WTC11 (cell line): ENCODE data around the gene OST4. TPM values are rescaled to one million over a fixed set of nuclear protein-coding genes. Genes with fewer than 3 reads are reported as not detected.

Experiments used
- ATAC-seq: fragments of 200-7000 bp; cut with Tn5 transposase; 2 replicates; pipeline ENCODE4 v1.10.0; 2021; ENCODE audit warnings: mild to moderate bottlenecking, moderate library complexity
- CTCF ChIA-PET: fragments of 300-600 bp; sonication (Branson Sonifier 250); formaldehyde crosslinking; loops from one replicate; lab custom pipeline; 2021; ENCODE audit warnings: antibody characterized with exemption; lab: Charles Lee
- POLR2A ChIA-PET: fragments of 350-600 bp; sonication (Branson Sonifier 250); formaldehyde crosslinking; loops from one replicate; lab custom pipeline; 2021; ENCODE audit warnings: antibody characterized with exemption; lab: Charles Lee
- DNase-seq: peaks from one replicate; pipeline ENCODE4 v3.0.0; 2021; ENCODE audit warnings: low spot score
- H3K27ac Mint-ChIP-seq: 2 replicates; pipeline ENCODE4 v1.8.0; 2021; ENCODE audit warnings: mixed read lengths
- H3K27me3 Mint-ChIP-seq: 2 replicates; pipeline ENCODE4 v1.8.0; 2021; ENCODE audit warnings: low read depth, mild to moderate bottlenecking, moderate library complexity, mixed read lengths
- H3K36me3 Mint-ChIP-seq: 2 replicates; pipeline ENCODE4 v1.8.0; 2021; ENCODE audit warnings: mixed read lengths
- H3K4me1 Mint-ChIP-seq: 2 replicates; pipeline ENCODE4 v1.8.0; 2022; ENCODE audit warnings: mixed read lengths
- H3K4me3 Mint-ChIP-seq: 2 replicates; pipeline ENCODE4 v1.8.0; 2021; ENCODE audit warnings: mild to moderate bottlenecking, moderate library complexity, mixed read lengths
- H3K9me3 Mint-ChIP-seq: 2 replicates; pipeline ENCODE4 v1.8.0; 2021; ENCODE audit warnings: mixed read lengths
- ESRRA ChIP-seq: sonication (generic); formaldehyde crosslinking; IDR thresholded peaks from 2 replicates; pipeline ENCODE4 v1.8.1; 2022; ENCODE audit warnings: mild to moderate bottlenecking, missing genetic modification reagents, borderline replicate concordance
- GABPB1 ChIP-seq: sonication (generic); formaldehyde crosslinking; IDR thresholded peaks from 2 replicates; pipeline ENCODE4 v1.8.1; 2023; ENCODE audit warnings: mild to moderate bottlenecking, missing genetic modification reagents
- GRHL2 ChIP-seq: fragments of 250-450 bp; sonication (Bioruptor Pico); IDR thresholded peaks from 2 replicates; pipeline ENCODE4 v1.8.0; 2022; ENCODE audit warnings: mild to moderate bottlenecking, moderate library complexity; ENCODE audit not compliant: insufficient replicate concordance, severe bottlenecking
- HMGA2 ChIP-seq: fragments of 250-450 bp; sonication (Bioruptor Pico); IDR thresholded peaks from 2 replicates; pipeline ENCODE4 v1.4.0; 2021; ENCODE audit warnings: mild to moderate bottlenecking, moderate library complexity
- IRF1 ChIP-seq: sonication (generic); formaldehyde crosslinking; IDR thresholded peaks from 2 replicates; pipeline ENCODE4 v1.8.0; 2023; ENCODE audit warnings: missing genetic modification reagents
- NFATC4 ChIP-seq: fragments of 250-450 bp; sonication (Bioruptor Pico); IDR thresholded peaks from 2 replicates; pipeline ENCODE4 v1.9.0; 2021; ENCODE audit warnings: mild to moderate bottlenecking
- NR2C2 ChIP-seq: sonication (generic); formaldehyde crosslinking; IDR thresholded peaks from 2 replicates; pipeline ENCODE4 v1.8.0; 2022; ENCODE audit warnings: mild to moderate bottlenecking, missing genetic modification reagents
- OVOL2 ChIP-seq: fragments of 250-450 bp; sonication (Bioruptor Pico); IDR thresholded peaks from 2 replicates; pipeline ENCODE4 v1.9.0; 2021; ENCODE audit warnings: mild to moderate bottlenecking, borderline replicate concordance
- RELA ChIP-seq: sonication (generic); formaldehyde crosslinking; IDR thresholded peaks from 2 replicates; pipeline ENCODE4 v1.8.1; 2022; ENCODE audit warnings: missing genetic modification reagents, mild to moderate bottlenecking, borderline replicate concordance
- SMAD4 ChIP-seq: sonication (generic); formaldehyde crosslinking; IDR thresholded peaks from 2 replicates; pipeline ENCODE4 v1.8.0; 2022; ENCODE audit warnings: mild to moderate bottlenecking, missing genetic modification reagents
- SP1 ChIP-seq: sonication (generic); formaldehyde crosslinking; conservative IDR thresholded peaks from 2 replicates; pipeline ENCODE4 v1.8.1; 2022; ENCODE audit warnings: missing genetic modification reagents
- TCF7 ChIP-seq: sonication (generic); formaldehyde crosslinking; IDR thresholded peaks from 2 replicates; pipeline ENCODE4 v1.8.0; 2022; ENCODE audit warnings: mild to moderate bottlenecking, low read depth, missing genetic modification reagents, moderate library complexity
- ZNF121 ChIP-seq: sonication (generic); formaldehyde crosslinking; IDR thresholded peaks from 2 replicates; pipeline ENCODE4 v1.8.0; 2023; ENCODE audit warnings: missing genetic modification reagents
- ZNF317 ChIP-seq: sonication (generic); formaldehyde crosslinking; IDR thresholded peaks from 2 replicates; pipeline ENCODE4 v1.8.1; 2023; ENCODE audit warnings: low read depth, mild to moderate bottlenecking, moderate library complexity, missing genetic modification reagents, borderline replicate concordance
- ZNF532 ChIP-seq: fragments of 250-450 bp; sonication (Bioruptor Pico); IDR thresholded peaks from 2 replicates; pipeline ENCODE4 v1.9.0; 2021; ENCODE audit warnings: mild to moderate bottlenecking, borderline replicate concordance
- total RNA-seq: library from RNA; stranded (reverse); gene quantifications from 3 replicates; pipeline ENCODE4 v1.2.3, GENCODE V29; 2021
- TF ChIP-seq, protein P1 (sequence below): sonication (generic); formaldehyde crosslinking; IDR thresholded peaks from 2 replicates; pipeline ENCODE4 v1.8.0; 2022; ENCODE audit warnings: mild to moderate bottlenecking, missing genetic modification reagents
- TF ChIP-seq, protein P2 (sequence below): sonication (generic); formaldehyde crosslinking; conservative IDR thresholded peaks from 2 replicates; pipeline ENCODE4 v1.8.1; 2023; ENCODE audit warnings: mild to moderate bottlenecking, low read depth, missing genetic modification reagents, moderate library complexity
- TF ChIP-seq, protein P3 (sequence below): fragments of 250-450 bp; sonication (Bioruptor Pico); IDR thresholded peaks from 2 replicates; pipeline ENCODE4 v1.9.0; 2021; ENCODE audit warnings: mild to moderate bottlenecking
- TF ChIP-seq, protein P4 (sequence below): sonication (generic); formaldehyde crosslinking; IDR thresholded peaks from 2 replicates; pipeline ENCODE4 v1.8.1; 2023; ENCODE audit warnings: mild to moderate bottlenecking, missing genetic modification reagents

OST4 gene
- total RNA-seq, 1 experiment from 2014 or later: 210 TPM

GRCh38 chr2:27039871-27040270 is 31.6 kb downstream of the OST4 start:
- H3K4me3 Mint-ChIP-seq: no peak overlapping the region
- H3K36me3 Mint-ChIP-seq: peaks cover 50% of the 10 kb centered on the region
- no peak for DNase-seq
- no peak for ATAC-seq
- no peaks in the 10 kb centered on the region for H3K4me1 Mint-ChIP-seq
- POLR2A ChIA-PET: no interaction called here
- no peaks in the 10 kb centered on the region for H3K9me3 Mint-ChIP-seq
- H3K27ac Mint-ChIP-seq: no peak overlapping the region
- TF ChIP-seq NFATC4 (CRISPR knock-in tag) (no peak), SMAD4 (no peak), TCF7 (no peak), GABPB1 (no peak), ZNF317 (CRISPR knock-in tag) (no peak), ZNF121 (CRISPR knock-in tag) (no peak), IRF1 (CRISPR knock-in tag) (no peak), SP1 (no peak), RELA (CRISPR knock-in tag) (no peak), ESRRA (CRISPR knock-in tag) (no peak), HMGA2 (CRISPR knock-in tag) (no peak), NR2C2 (CRISPR knock-in tag) (no peak), OVOL2 (no peak), ZNF532 (CRISPR knock-in tag) (no peak), GRHL2 (CRISPR knock-in tag) (no peak)
- TF ChIP-seq, protein P1, sequence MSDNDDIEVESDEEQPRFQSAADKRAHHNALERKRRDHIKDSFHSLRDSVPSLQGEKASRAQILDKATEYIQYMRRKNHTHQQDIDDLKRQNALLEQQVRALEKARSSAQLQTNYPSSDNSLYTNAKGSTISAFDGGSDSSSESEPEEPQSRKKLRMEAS (CRISPR knock-in tag): no peak
- TF ChIP-seq, protein P2, sequence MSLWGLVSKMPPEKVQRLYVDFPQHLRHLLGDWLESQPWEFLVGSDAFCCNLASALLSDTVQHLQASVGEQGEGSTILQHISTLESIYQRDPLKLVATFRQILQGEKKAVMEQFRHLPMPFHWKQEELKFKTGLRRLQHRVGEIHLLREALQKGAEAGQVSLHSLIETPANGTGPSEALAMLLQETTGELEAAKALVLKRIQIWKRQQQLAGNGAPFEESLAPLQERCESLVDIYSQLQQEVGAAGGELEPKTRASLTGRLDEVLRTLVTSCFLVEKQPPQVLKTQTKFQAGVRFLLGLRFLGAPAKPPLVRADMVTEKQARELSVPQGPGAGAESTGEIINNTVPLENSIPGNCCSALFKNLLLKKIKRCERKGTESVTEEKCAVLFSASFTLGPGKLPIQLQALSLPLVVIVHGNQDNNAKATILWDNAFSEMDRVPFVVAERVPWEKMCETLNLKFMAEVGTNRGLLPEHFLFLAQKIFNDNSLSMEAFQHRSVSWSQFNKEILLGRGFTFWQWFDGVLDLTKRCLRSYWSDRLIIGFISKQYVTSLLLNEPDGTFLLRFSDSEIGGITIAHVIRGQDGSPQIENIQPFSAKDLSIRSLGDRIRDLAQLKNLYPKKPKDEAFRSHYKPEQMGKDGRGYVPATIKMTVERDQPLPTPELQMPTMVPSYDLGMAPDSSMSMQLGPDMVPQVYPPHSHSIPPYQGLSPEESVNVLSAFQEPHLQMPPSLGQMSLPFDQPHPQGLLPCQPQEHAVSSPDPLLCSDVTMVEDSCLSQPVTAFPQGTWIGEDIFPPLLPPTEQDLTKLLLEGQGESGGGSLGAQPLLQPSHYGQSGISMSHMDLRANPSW: no peak
- TF ChIP-seq, protein P3, sequence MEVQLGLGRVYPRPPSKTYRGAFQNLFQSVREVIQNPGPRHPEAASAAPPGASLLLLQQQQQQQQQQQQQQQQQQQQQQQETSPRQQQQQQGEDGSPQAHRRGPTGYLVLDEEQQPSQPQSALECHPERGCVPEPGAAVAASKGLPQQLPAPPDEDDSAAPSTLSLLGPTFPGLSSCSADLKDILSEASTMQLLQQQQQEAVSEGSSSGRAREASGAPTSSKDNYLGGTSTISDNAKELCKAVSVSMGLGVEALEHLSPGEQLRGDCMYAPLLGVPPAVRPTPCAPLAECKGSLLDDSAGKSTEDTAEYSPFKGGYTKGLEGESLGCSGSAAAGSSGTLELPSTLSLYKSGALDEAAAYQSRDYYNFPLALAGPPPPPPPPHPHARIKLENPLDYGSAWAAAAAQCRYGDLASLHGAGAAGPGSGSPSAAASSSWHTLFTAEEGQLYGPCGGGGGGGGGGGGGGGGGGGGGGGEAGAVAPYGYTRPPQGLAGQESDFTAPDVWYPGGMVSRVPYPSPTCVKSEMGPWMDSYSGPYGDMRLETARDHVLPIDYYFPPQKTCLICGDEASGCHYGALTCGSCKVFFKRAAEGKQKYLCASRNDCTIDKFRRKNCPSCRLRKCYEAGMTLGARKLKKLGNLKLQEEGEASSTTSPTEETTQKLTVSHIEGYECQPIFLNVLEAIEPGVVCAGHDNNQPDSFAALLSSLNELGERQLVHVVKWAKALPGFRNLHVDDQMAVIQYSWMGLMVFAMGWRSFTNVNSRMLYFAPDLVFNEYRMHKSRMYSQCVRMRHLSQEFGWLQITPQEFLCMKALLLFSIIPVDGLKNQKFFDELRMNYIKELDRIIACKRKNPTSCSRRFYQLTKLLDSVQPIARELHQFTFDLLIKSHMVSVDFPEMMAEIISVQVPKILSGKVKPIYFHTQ (CRISPR knock-in tag): no peak
- TF ChIP-seq, protein P4, sequence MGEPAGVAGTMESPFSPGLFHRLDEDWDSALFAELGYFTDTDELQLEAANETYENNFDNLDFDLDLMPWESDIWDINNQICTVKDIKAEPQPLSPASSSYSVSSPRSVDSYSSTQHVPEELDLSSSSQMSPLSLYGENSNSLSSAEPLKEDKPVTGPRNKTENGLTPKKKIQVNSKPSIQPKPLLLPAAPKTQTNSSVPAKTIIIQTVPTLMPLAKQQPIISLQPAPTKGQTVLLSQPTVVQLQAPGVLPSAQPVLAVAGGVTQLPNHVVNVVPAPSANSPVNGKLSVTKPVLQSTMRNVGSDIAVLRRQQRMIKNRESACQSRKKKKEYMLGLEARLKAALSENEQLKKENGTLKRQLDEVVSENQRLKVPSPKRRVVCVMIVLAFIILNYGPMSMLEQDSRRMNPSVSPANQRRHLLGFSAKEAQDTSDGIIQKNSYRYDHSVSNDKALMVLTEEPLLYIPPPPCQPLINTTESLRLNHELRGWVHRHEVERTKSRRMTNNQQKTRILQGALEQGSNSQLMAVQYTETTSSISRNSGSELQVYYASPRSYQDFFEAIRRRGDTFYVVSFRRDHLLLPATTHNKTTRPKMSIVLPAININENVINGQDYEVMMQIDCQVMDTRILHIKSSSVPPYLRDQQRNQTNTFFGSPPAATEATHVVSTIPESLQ (CRISPR knock-in tag): no peak
- TF ChIP-seq, all 79 proteins: peak for 0
- CTCF ChIA-PET: interaction anchor here (1.7 to 2.8 kb wide), 3 partner anchors 10 to 78 kb away, joined by 4 to 14 read pairs (median 10); no protein-coding TSS in a partner anchor
- H3K27me3 Mint-ChIP-seq: no peaks in the 10 kb centered on the region
